Stimulated activated CD4-positive, alpha-beta T cell treated with anti-CD3 and anti-CD28 coated beads, TNF-alpha, amount 100 ng/mL, for 48 hours (primary cell): Measurements from ENCODE around the gene CRYBA4.

ENCODE experiments used
- DNase-seq, 3 donors: peaks; one replicate each; pipeline ENCODE4 v3.0.0-alpha.2; 2020; ENCODE audit warnings: low read depth in 3 of 3

CRYBA4 gene

GRCh38 chr22:26624803-26625202, 3.0 kb downstream of the CRYBA4 start:
- no peak for DNase-seq

GRCh38 chr22:26629988-26630761, 8.4 kb downstream of the CRYBA4 start:
- DNase-seq: no peak

GRCh38 chr22:26631282-26631681, 9.5 kb downstream of the CRYBA4 start:
- no peak for DNase-seq

GRCh38 chr22:26632422-26633155, 10.8 kb downstream of the CRYBA4 start:
- DNase-seq: no peak

GRCh38 chr22:26634189-26634588, 12.4 kb downstream of the CRYBA4 start:
- DNase-seq: no peak

GRCh38 chr22:26635117-26635516, 13.4 kb downstream of the CRYBA4 start:
- DNase-seq: no peak

- no peak for DNase-seq
Measured at GRCh38 chr22:26636296-26636695, 14.5 kb downstream of the CRYBA4 start.

- peak; percentile 66 to 77 (median 74) for DNase-seq
Measured at GRCh38 chr22:26642465-26643417, 21.0 kb downstream of the CRYBA4 start.

GRCh38 chr22:26643418-26644100, 21.8 kb downstream of the CRYBA4 start:
- no peak for DNase-seq

GRCh38 chr22:26646158-26646557, 24.4 kb downstream of the CRYBA4 start:
- no peak for DNase-seq

- no peak for DNase-seq
Measured at GRCh38 chr22:26648011-26648497, 26.3 kb downstream of the CRYBA4 start.

- DNase-seq: no peak
Measured at GRCh38 chr22:26648528-26649388, 27.0 kb downstream of the CRYBA4 start.

GRCh38 chr22:26650722-26651421, 29.1 kb downstream of the CRYBA4 start:
- DNase-seq: no peak

- DNase-seq: no peak
Measured at GRCh38 chr22:26651815-26652214, 30.1 kb downstream of the CRYBA4 start.

- DNase-seq: peak in 1 of 3 donors; percentile 51
Measured at GRCh38 chr22:26656891-26657851, 35.4 kb downstream of the CRYBA4 start, which contains the start of gene MIAT. TSS of gene MIAT (plus strand) at chr22:26657588.

GRCh38 chr22:26658161-26658560, 36.4 kb downstream of the CRYBA4 start:
- DNase-seq: no peak

- DNase-seq: peak; percentile 62 to 82 (median 73)
Measured at GRCh38 chr22:26658671-26659478, 37.1 kb downstream of the CRYBA4 start.
